Effector CD4-positive, alpha-beta T cell (primary cell): ENCODE measurements around the gene PSTK.

ENCODE experiments used
- DNase-seq: peaks from one replicate; pipeline ENCODE4 v3.0.0-alpha.2; 2020

Gene PSTK

GRCh38 chr10:122992031-122992585, 11.9 kb downstream of the PSTK start:
- no peak for DNase-seq

- DNase-seq, result no peak
Observed at GRCh38 chr10:122993797-122994336, 13.7 kb downstream of the PSTK start.

DNA sequence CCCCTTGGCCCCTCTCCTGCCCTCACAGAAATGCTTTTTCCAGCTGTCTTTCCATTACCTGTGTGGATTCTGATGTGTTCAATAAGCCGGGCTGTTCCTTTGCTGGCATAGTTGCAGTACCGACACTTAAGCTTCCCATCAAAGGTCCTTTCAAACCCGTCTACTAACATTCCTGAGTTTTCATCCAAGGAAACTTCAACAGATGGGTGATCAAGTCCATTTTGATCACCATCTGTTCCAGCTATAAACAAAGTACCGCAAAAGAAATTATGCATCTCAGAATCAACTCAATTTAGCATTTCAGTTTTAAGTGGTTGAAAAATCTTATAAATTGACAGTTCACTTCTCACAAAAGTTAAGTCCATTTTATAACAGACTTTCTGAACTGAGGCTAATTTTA, 15.7 kb downstream of the PSTK start:
- no peak for DNase-seq

- DNase-seq, result no peak
Observed at GRCh38 chr10:122997864-122998263, 17.7 kb downstream of the PSTK start.

DNA sequence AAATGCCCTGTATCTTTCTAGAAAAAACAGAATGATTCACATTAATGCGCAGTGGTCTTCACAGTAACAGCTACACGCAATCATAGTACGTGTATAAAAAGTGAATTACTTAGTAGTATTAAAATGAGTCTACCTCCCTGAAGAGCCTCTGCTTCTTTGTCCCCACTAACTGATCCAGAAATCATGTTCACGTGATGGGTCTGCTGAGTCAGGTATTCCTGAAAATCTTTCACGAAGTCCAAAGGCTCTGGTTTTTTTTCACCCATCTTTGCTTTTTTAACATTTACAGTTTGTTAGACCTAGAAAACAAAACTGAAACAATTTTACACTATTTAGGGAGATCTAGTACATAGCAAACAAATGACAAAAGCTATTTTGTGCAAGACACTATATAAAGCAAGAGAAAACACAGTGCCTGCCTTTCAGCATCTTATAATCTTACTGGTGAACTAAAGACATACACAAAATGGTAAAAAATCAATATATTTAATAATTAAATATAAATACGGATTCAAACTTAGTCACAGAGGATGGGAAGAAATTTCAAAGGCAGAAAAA, 18.2 kb downstream of the PSTK start:
- DNase-seq, result no peak

DNA sequence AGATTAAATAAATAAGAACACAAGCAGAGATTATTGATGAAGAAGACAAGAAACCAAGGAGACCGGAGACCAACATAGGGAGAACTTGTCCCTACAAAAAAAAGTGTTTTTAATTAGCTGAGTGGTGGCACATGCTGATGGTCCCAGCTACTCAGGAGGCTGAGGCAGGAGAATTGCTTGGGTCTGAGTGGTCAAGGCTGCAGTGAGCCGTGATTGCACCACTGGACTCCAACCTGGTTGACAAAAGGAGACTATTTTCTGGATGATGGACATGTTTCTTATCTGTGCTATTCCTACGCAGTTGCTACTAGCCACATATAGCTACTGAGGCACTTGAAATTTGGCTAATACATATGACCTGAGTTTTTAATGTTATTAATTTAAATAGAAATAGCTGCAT, 18.7 kb downstream of the PSTK start:
- DNase-seq, result no peak

GRCh38 chr10:122999347-122999746, 19.1 kb downstream of the PSTK start:
- DNase-seq, result no peak

DNA sequence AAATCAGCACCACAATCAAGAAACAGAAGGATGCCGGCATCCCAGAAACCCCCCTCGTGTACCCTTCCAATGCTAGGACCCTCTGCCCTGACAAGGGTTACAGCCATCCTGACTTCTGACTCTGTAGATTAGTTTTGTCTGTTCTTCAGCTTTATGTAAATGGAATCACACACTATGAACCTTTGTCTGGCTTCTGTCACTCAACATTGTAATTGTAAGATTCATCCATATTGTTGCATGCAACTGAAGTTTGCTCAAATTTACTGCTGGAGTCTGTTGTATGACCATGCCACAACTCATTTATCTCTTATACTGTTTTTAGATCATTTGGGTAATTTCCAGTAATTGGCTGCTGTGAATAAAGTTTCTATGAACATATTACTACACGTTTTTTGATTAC, 20.0 kb downstream of the PSTK start:
- no peak for DNase-seq

DNA sequence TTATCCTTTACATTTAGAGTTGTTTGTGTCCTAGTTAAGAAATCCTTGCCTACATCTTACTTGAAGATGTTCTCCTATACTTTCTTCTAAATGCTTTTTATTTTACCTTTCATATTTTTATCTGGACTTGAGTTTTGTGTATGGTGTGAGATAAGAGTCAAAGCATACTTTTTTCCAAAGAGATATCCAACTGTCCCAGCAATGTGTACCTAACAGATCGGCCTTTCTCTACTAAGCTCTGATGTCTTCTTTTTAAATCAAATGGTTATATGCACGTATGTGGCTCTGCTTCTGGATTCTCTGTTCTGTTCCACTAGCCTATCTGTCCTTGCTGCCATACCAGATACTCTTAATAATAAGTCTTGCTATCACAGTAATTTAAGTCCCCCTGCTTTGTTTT, 21.2 kb downstream of the PSTK start:
- no peak for DNase-seq

DNA sequence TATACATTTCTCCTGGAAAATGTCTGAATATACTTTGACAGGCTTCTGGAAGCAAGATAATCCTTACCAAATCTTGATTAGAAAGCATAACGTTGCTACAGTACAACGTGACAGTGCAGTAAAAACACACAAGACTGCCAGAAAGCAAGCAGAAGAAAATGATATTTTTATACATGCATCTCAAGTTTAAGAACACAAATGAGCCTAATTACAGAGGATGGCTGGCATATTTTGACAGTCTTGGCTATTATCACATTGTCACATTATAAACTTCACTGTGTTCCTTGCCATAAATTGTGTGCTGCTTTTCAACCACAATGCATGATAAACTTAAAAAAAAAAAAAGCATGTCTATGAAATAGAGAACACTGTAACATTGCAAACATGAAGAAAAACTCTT, 24.1 kb downstream of the PSTK start:
- DNase-seq, result no peak

DNA sequence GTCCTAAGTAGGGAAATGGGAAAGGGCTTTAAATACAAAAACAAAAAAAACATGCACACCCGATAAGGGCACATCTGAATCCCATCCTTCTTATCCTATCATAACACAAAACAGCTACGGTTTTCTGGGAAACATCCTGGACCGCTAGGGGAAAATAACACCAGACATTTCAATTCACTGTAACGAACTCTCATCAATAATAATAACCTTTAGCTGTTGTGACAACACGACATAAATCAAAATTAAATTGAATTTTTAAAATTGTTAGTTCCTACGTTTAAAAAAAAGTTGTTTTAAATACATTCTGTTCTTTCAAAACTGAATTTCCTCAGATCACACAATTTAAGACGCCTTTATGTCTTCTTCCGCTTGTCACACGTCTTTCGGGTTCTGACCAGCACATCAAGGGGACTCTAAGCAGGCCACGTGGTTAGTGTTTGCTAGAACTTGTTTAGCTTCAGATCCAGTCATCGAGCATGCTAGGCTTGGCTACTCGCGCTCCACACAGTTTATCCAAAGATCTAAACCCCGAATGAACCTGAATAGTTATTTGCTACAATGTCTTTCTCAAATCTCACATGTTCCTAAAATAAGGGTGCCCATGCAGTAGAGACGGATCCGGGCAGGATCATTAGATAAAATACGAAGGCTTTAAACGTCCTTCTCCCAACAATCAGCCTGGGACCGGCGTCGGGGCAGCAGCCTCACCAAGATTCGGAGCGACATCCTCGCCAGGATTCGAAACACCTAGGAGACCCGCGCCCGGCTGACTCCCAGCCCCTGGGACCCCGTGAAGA, 27.6 kb downstream of the PSTK start:
- DNase-seq, result peak; percentile 35

DNA sequence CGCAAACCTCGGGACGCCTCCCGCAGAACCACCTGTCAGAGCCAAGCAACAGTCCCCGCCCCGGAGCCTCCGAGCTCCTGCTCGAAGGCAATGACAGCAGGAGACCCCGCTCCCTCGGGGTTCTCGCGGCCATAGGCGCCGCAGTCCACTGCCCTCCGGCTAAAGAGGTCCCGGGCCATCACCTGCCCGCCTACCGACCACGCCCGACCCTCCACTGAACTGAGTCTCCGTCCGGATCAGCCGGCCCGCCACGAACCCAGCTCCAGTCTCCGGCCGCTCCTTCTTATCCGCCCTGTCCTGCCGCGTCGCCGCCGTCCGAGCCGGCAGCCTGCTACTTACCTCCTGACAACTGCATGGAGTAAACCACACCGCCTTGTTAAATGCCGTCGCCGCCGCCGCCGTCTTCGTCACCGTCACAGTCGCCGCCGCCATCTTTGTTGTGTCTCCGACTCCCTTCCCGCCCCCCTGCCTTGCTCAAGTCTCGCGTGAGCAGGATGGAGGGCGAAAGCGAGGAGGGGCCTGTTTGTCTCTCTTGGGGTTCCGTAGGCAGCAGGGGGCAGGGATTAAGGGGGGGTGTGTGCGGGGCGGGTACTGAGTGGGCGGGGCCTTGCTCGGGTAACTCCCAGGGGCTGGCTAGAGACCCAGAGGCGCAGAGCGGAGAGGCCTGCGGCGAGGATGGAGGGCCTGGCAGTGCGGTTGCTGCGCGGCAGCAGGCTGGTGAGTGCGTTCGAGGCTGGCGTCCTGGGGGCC, 28.3 kb downstream of the PSTK start, which contains the start of the genes ACADSB and IKZF5:
Gene ACADSB (plus strand): TSS at position 652 of the 750 bp plus-strand sequence. CDS start 24 bp downstream, at position 676.
Gene IKZF5 (minus strand): TSS at position 441 of the 750 bp plus-strand sequence. CDS start 10,170 bp downstream, outside the sequence.
- DNase-seq, result peak; percentile 95

GRCh38 chr10:123009105-123009820, 29.1 kb downstream of the PSTK start:
- peak; percentile 4 for DNase-seq

DNA sequence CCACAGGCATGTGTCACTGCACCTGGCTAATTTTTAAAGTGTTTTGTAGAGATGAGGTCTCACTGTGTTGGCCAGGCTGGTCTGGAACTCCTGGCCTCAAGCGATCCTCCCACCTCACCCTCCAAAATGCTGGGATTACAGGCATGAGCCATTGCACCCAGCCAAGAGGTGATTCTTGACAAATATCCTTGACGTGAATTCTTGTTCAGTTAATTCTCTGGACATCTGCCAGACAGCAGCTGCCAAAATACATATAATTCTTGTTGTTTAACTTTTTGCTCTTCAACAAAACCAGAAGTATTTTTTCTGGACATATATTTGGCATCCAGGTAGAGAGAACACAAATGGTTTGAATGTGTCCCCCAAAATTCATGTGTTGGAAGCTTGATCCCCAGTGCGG, 31.8 kb downstream of the PSTK start:
- no peak for DNase-seq

- DNase-seq, result no peak
Observed at GRCh38 chr10:123013456-123014419, 33.5 kb downstream of the PSTK start.

DNA sequence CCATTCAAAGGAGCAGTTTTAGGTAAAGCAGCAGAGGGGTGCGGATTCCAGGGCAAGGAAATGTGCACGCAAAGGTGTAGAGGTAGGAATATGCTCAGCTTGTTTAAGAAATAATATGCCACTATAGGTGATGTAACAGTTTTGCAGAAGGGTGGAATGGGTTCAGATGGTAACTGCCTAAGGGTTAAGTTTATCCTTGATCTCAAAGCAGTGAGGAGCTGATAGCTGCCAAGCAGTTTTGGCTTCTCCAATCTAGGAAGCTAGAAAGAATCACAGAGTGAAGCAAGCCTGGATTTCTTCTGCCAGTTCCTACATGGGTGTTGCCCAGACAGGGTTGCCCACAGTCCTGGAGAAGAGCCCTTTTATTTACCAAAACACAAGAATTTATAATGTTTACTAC, 34.6 kb downstream of the PSTK start:
- DNase-seq, result no peak

- DNase-seq, result no peak
Observed at GRCh38 chr10:123016228-123016627, 36.0 kb downstream of the PSTK start.

DNA sequence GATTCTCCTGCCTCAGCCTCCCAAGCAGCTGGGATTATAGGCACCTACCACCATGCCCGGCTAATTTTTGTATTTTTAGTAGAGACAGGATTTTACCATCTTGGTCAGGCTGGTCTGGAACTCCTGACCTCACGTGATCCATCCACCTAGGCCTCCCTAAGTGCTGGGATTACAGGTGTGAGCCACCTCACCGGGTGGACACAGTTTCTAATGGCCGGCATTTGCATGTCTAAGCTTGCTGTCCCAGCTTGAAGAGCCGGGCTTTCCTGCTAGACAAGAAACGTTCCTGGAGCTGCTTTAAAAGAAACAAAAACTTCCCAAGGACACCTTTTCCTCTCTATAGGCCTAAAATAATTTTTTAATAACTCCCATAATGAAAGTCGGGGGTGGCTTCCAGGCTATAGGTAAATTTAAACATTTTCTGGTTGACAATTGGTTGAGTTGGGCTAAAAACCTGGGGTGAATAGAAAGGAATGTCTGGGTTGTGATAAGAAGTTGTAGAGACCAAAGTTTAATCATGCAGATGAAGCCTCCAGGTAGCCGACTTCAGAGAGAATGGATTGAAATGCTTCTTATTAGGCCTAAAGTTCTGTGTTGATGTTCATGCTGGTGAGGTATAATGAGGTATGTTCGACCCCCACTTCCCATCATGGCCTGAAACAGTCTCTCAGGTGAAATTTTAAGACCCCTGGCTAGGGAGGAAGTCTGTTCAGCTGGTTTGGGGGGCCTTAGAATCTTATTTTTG, 37.4 kb downstream of the PSTK start:
- DNase-seq, result no peak

GRCh38 chr10:123018531-123018930, 38.3 kb downstream of the PSTK start:
- no peak for DNase-seq

DNA sequence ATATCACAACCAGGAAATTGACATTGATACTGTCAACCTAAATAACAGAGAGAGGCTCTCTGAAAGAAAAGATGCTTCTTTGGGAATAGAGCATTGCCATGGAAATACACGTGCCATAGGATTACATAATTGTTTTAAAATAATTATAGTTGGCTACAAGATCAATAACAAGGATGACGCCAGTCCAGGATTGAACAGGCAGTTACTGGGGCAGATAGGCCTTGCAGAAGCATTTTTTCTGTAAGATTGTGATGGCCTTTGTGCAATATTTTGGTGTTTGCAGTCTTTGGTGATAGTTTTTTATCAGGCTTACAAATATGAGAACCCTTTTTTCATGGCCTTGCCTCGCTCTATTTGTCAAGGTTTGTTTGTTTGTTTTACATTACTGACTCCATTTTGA, 39.1 kb downstream of the PSTK start:
- no peak for DNase-seq
